SK-N-SH (cell line): ENCODE measurements around the gene CLDN14.

ENCODE experiments used
- ELF1 ChIP-seq: IDR thresholded peaks from 2 replicates; pipeline ENCODE4 v1.4.0; 2012
- EP300 ChIP-seq, 2 experiments: IDR thresholded peaks; 2 replicates each; pipeline versions ENCODE4 v1.4.0 to v1.6.1; 2012; ENCODE audit warnings: borderline replicate concordance in 1 of 2, low read depth in 1 of 2, low read length in 1 of 2
- EZH2phosphoT487 ChIP-seq: fragments of 200-600 bp; sonication (generic); IDR thresholded peaks from 2 replicates; pipeline ENCODE4 v1.6.1; 2017; ENCODE audit warnings: low read depth, mixed run types, mild to moderate bottlenecking, antibody characterized with exemption, moderate library complexity, borderline replicate concordance
- FOXJ3 ChIP-seq: sonication (generic); formaldehyde crosslinking; IDR thresholded peaks from 2 replicates; pipeline ENCODE4 v1.5.1; 2020; ENCODE audit warnings: mild to moderate bottlenecking, missing genetic modification reagents
- FOXM1 ChIP-seq: IDR thresholded peaks from 2 replicates; pipeline ENCODE4 v1.4.0; 2012; ENCODE audit warnings: low read depth, mild to moderate bottlenecking
- JUND ChIP-seq: IDR thresholded peaks from 2 replicates; pipeline ENCODE4 v1.4.0; 2012
- POLR2AphosphoS5 ChIP-seq: IDR thresholded peaks from 2 replicates; pipeline ENCODE4 v1.6.1; 2012; ENCODE audit warnings: low read depth, low read length
- SIN3A ChIP-seq: IDR thresholded peaks from 2 replicates; pipeline ENCODE4 v1.6.1; 2012; ENCODE audit warnings: low read depth, mild to moderate bottlenecking, low read length, moderate library complexity, borderline replicate concordance
- TEAD4 ChIP-seq: IDR thresholded peaks from 2 replicates; pipeline ENCODE4 v1.4.0; 2012; ENCODE audit warnings: mild to moderate bottlenecking, borderline replicate concordance; ENCODE audit not compliant: insufficient read depth
- YY1 ChIP-seq: IDR thresholded peaks from 2 replicates; pipeline ENCODE4 v1.4.0; 2012; ENCODE audit warnings: low read depth, mild to moderate bottlenecking
- TF ChIP-seq, protein P1 (sequence below): fragments of 200-600 bp; sonication (generic); IDR thresholded peaks from 2 replicates; pipeline ENCODE4 v1.6.1; 2017; ENCODE audit warnings: antibody characterized with exemption, mild to moderate bottlenecking, moderate library complexity
- TF ChIP-seq, protein P2 (sequence below): IDR thresholded peaks from 2 replicates; pipeline ENCODE4 v1.6.1; 2012; ENCODE audit warnings: mild to moderate bottlenecking, low read depth, low read length, moderate library complexity

DNA sequence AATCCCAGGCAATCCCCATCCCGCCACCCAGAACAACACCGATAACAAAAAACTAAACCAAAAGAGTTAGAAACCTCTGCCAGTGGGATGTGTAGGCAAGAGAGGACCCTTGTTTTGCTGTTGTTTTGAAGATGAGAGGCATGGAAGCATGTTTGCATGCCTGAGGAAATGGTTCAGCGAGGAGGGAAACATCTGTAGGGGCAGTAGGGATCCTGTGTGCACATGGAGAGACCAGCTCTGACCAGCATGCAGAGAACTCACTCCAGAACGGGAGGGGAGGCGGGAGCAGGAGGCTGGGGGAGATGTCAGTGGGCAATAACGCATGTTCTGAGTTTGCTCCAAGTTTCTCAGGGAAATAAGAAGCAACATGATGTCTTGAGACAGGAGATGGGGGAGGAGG is 5.3 kb downstream of the CLDN14 start:
- no peak for TF ChIP-seq YY1
- TF ChIP-seq EZH2phosphoT487: no peak
- TF ChIP-seq ELF1: no peak
- no peak for TF ChIP-seq FOXJ3 (CRISPR knock-in tag)
- TF ChIP-seq FOXM1: no peak
- no peak for TF ChIP-seq JUND
- TF ChIP-seq, protein P1, sequence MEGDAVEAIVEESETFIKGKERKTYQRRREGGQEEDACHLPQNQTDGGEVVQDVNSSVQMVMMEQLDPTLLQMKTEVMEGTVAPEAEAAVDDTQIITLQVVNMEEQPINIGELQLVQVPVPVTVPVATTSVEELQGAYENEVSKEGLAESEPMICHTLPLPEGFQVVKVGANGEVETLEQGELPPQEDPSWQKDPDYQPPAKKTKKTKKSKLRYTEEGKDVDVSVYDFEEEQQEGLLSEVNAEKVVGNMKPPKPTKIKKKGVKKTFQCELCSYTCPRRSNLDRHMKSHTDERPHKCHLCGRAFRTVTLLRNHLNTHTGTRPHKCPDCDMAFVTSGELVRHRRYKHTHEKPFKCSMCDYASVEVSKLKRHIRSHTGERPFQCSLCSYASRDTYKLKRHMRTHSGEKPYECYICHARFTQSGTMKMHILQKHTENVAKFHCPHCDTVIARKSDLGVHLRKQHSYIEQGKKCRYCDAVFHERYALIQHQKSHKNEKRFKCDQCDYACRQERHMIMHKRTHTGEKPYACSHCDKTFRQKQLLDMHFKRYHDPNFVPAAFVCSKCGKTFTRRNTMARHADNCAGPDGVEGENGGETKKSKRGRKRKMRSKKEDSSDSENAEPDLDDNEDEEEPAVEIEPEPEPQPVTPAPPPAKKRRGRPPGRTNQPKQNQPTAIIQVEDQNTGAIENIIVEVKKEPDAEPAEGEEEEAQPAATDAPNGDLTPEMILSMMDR: no peak
- TF ChIP-seq POLR2AphosphoS5: no peak
- TF ChIP-seq, protein P2, sequence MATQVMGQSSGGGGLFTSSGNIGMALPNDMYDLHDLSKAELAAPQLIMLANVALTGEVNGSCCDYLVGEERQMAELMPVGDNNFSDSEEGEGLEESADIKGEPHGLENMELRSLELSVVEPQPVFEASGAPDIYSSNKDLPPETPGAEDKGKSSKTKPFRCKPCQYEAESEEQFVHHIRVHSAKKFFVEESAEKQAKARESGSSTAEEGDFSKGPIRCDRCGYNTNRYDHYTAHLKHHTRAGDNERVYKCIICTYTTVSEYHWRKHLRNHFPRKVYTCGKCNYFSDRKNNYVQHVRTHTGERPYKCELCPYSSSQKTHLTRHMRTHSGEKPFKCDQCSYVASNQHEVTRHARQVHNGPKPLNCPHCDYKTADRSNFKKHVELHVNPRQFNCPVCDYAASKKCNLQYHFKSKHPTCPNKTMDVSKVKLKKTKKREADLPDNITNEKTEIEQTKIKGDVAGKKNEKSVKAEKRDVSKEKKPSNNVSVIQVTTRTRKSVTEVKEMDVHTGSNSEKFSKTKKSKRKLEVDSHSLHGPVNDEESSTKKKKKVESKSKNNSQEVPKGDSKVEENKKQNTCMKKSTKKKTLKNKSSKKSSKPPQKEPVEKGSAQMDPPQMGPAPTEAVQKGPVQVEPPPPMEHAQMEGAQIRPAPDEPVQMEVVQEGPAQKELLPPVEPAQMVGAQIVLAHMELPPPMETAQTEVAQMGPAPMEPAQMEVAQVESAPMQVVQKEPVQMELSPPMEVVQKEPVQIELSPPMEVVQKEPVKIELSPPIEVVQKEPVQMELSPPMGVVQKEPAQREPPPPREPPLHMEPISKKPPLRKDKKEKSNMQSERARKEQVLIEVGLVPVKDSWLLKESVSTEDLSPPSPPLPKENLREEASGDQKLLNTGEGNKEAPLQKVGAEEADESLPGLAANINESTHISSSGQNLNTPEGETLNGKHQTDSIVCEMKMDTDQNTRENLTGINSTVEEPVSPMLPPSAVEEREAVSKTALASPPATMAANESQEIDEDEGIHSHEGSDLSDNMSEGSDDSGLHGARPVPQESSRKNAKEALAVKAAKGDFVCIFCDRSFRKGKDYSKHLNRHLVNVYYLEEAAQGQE: no peak
- TF ChIP-seq SIN3A: no peak
- TF ChIP-seq TEAD4: no peak
- TF ChIP-seq EP300 (IDR thresholded peaks at IDR 0.05; ENCODE audit: borderline replicate concordance in 1 of 2, low read depth in 1 of 2, low read length in 1 of 2): no peak
